ENCODE results near the gene FRMD8. TPM values are rescaled to one million over a fixed set of nuclear protein-coding genes. Genes with fewer than 3 reads are reported as not detected.

The FRMD8 gene
- total RNA-seq, 2 donors from 2014 or later = 27.4 to 29.6 TPM

GRCh38 chr11:65373839-65374580, 12.4 kb upstream of the FRMD8 start:
- Histone ChIP-seq H3K27me3 (ENCODE audit: control insufficient read depth, insufficient read depth, low read length, poor library complexity, severe bottlenecking) (no peaks in the 10 kb centered on the region), H3K4me1 (ENCODE audit: control insufficient read depth, insufficient read depth, low read length) (peaks cover 4% of the 10 kb centered on the region), H3K9me3 (ENCODE audit: control insufficient read depth, low read length) (no peaks in the 10 kb centered on the region), H3K27ac (ENCODE audit: low read depth, low read length) (no peak overlapping the region), H3K4me3 (ENCODE audit: low read length) (no peak overlapping the region), H3K9ac (ENCODE audit: extremely low read depth, low read length, poor library complexity, severe bottlenecking) (no peak overlapping the region), H3K36me3 (ENCODE audit: control insufficient read depth, insufficient read depth, low read length) (no peaks in the 10 kb centered on the region)
- Mint-ChIP-seq H3K9me3 (no peaks in the 10 kb centered on the region), H3K4me3 (no peak overlapping the region), H3K36me3 (ENCODE audit: low read depth) (no peaks in the 10 kb centered on the region), H3K27ac (no peak overlapping the region), H3K27me3 (ENCODE audit: insufficient read depth) (no peaks in the 10 kb centered on the region), H3K4me1 (peaks cover 6% of the 10 kb centered on the region)
- TF ChIP-seq CTCF (conservative IDR thresholded peaks at IDR 0.05) = no peak
- peak; percentile 39 for DNase-seq
- WGBS, 2 experiments (ENCODE audit: insufficient coverage in 1 of 2, insufficient read length in 1 of 2) = 92 to 93% methylated on average over 10 to 14 of the region's 14 CpGs

GRCh38 chr11:65375012-65375411, 11.4 kb upstream of the FRMD8 start:
- Histone ChIP-seq H3K9ac (ENCODE audit: extremely low read depth, low read length, poor library complexity, severe bottlenecking) (no peak overlapping the region), H3K9me3 (ENCODE audit: control insufficient read depth, low read length) (no peaks in the 10 kb centered on the region), H3K27ac (ENCODE audit: low read depth, low read length) (no peak overlapping the region), H3K36me3 (ENCODE audit: control insufficient read depth, insufficient read depth, low read length) (no peaks in the 10 kb centered on the region), H3K4me3 (ENCODE audit: low read length) (no peak overlapping the region), H3K27me3 (ENCODE audit: control insufficient read depth, insufficient read depth, low read length, poor library complexity, severe bottlenecking) (no peaks in the 10 kb centered on the region), H3K4me1 (ENCODE audit: control insufficient read depth, insufficient read depth, low read length) (peaks cover 4% of the 10 kb centered on the region)
- no peaks in the 10 kb centered on the region for H3K9me3 Mint-ChIP-seq
- H3K27ac Mint-ChIP-seq = no peak overlapping the region
- WGBS, 2 experiments (ENCODE audit: insufficient coverage in 1 of 2, insufficient read length in 1 of 2) = 90 to 94% methylated on average over 8 of the region's 8 CpGs
- no peaks in the 10 kb centered on the region for H3K36me3 Mint-ChIP-seq (ENCODE audit: low read depth)
- no peaks in the 10 kb centered on the region for H3K27me3 Mint-ChIP-seq (ENCODE audit: insufficient read depth)
- TF ChIP-seq CTCF (conservative IDR thresholded peaks at IDR 0.05) = no peak
- H3K4me3 Mint-ChIP-seq = no peak overlapping the region
- H3K4me1 Mint-ChIP-seq = peaks cover 6% of the 10 kb centered on the region
- no peak for DNase-seq

GRCh38 chr11:65376138-65376713, 10.2 kb upstream of the FRMD8 start:
- no peaks in the 10 kb centered on the region for H3K9me3 ChIP-seq (ENCODE audit: control insufficient read depth, low read length)
- H3K4me1 ChIP-seq (ENCODE audit: control insufficient read depth, insufficient read depth, low read length) = peaks cover 3% of the 10 kb centered on the region
- no peaks in the 10 kb centered on the region for H3K27me3 Mint-ChIP-seq (ENCODE audit: insufficient read depth)
- WGBS, 2 experiments (ENCODE audit: insufficient coverage in 1 of 2, insufficient read length in 1 of 2) = 94 to 96% methylated on average over 15 to 16 of the region's 16 CpGs
- TF ChIP-seq CTCF (conservative IDR thresholded peaks at IDR 0.05) = no peak
- H3K4me3 ChIP-seq (ENCODE audit: low read length) = no peak overlapping the region
- H3K36me3 Mint-ChIP-seq (ENCODE audit: low read depth) = no peaks in the 10 kb centered on the region
- no peak overlapping the region for H3K27ac ChIP-seq (ENCODE audit: low read depth, low read length)
- no peaks in the 10 kb centered on the region for H3K9me3 Mint-ChIP-seq
- H3K9ac ChIP-seq (ENCODE audit: extremely low read depth, low read length, poor library complexity, severe bottlenecking) = no peak overlapping the region
- no peak overlapping the region for H3K27ac Mint-ChIP-seq
- H3K36me3 ChIP-seq (ENCODE audit: control insufficient read depth, insufficient read depth, low read length) = no peaks in the 10 kb centered on the region
- H3K4me3 Mint-ChIP-seq = no peak overlapping the region
- DNase-seq = no peak
- peaks cover 6% of the 10 kb centered on the region for H3K4me1 Mint-ChIP-seq
- no peaks in the 10 kb centered on the region for H3K27me3 ChIP-seq (ENCODE audit: control insufficient read depth, insufficient read depth, low read length, poor library complexity, severe bottlenecking)

Measured in endodermal cell (in vitro differentiated cells).